HUDEP-2 (cell line): Measurements from ENCODE around the gene ZNF664.

Source experiments
- DNase-seq, 76 experiments: peaks; one replicate each; lab custom pipeline; 2025; ENCODE audit not compliant: unreplicated experiment in 76 of 76; lab: John Stamatoyannopoulos, UW

Gene ZNF664

DNA sequence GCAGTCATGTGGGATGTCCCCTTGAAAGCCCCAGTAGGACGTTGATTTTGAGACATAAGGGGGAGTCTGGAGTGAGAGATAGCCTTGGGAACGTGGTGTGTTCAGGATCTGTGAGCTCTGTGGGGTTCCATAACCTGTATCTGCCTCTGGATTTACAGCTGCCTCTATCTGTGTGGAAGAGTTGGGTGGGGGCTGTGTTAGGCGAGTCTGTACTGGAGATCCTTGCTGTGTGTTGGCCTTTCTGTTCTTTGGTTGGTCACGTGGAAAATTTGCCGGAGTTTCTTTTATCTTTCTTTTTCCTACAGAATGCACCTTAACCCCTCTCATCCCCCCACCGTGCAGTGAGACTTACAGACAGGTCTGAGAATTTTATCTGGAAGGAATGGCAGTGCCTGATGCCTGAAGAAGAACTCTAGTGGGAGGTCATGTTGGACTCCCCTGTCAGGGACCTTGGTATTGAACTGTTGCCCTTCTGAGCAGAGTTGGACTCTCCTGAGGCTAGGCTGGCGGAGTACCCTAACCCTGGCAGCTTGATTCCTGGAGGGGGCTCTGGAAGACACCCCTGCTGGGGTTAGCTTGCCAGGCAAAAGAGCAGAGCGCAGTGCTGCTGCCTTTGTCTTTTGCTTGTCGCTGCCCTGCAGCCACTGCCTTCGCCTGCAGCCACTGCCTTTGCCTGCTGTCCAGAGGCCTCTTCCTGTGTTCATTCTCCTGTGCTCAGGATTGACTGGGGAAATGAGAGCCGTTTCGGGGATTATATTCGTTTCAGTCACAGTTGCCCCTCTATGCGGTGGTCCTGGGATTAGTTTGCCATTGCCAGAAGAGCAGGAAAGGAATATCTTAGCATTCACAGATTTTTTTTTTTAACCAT is 34.1 kb downstream of the ZNF664 start:
- no peak for DNase-seq

DNA sequence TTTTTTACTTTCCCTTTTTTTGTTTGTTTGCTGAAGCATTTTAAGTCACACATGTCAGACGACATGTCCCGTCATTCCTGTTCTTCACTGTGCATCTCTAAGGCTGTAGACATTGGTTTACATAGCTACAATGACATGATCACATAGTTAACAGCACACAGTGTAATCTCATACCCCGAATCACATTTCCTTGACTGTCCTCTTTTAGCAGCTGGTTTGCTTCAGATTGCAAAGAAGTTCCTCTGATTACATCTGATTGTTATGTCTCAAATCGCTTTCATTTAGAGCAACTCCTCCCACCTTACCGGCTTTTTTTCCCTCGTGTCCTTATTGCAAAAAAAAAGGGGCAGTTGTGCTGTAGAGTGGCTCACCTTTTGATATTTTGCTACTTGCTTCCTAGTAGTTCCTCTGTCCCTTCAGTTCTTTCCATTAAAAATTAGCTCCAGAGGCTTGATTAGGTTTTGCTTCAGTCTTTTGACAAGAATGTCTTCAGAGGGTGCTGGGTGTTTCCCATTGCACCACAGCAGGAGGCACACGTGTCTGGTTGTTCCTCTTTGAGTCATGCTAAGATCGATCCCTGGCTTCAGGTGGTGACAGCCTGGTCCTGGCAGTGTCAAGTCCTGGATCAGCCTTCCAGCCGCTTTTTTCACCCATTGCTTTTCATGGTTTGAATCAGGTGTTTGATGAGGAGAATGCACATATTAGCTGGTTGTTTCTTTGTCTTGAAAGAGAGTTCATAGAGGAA is 35.0 kb downstream of the ZNF664 start:
- no peak for DNase-seq

- DNase-seq, result no peak
Observed at GRCh38 chr12:124008595-124008994, 35.6 kb downstream of the ZNF664 start.

DNA sequence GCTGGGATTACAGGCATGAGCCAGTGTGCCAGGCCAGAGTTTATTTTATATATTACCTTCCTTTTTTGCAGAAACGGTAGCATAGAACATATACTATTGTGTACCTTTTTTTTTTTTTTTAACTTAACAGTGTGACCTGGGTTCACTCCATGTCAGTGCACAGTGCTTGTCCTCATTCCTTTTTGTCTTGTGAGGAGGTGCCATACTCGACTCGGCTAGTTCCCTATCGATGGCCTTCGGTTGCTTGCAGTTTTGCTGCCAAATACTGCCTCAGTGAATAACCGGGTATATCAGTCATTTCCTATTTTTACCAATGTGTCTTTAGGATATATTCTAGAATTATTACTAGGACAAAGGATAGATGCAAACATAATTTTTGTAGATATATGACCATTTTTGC is 36.8 kb downstream of the ZNF664 start:
- DNase-seq, result no peak

DNA sequence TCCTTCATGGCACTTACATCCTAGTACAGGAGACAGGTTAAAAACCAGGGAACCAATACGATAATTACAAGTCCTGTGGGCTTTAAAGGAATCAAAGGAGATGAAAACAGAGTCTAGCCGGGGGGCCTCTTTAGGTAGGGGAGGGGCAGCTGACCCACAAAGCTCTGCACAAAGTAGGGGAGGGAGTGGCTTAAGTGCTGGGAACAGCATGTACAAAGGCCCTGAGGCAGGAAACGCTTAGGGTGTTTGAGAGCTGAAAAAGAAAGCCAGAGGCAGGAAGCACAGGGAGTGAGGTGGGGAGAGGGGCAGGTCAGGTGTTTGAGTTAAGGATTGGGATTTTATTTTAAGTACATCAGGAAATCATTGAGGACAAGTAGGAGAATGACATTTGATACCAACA is 37.7 kb downstream of the ZNF664 start:
- DNase-seq, result no peak

GRCh38 chr12:124011435-124012115 is 38.6 kb downstream of the ZNF664 start:
- DNase-seq, result no peak

- DNase-seq, result no peak
Observed at GRCh38 chr12:124013073-124013472, 40.1 kb downstream of the ZNF664 start.

DNA sequence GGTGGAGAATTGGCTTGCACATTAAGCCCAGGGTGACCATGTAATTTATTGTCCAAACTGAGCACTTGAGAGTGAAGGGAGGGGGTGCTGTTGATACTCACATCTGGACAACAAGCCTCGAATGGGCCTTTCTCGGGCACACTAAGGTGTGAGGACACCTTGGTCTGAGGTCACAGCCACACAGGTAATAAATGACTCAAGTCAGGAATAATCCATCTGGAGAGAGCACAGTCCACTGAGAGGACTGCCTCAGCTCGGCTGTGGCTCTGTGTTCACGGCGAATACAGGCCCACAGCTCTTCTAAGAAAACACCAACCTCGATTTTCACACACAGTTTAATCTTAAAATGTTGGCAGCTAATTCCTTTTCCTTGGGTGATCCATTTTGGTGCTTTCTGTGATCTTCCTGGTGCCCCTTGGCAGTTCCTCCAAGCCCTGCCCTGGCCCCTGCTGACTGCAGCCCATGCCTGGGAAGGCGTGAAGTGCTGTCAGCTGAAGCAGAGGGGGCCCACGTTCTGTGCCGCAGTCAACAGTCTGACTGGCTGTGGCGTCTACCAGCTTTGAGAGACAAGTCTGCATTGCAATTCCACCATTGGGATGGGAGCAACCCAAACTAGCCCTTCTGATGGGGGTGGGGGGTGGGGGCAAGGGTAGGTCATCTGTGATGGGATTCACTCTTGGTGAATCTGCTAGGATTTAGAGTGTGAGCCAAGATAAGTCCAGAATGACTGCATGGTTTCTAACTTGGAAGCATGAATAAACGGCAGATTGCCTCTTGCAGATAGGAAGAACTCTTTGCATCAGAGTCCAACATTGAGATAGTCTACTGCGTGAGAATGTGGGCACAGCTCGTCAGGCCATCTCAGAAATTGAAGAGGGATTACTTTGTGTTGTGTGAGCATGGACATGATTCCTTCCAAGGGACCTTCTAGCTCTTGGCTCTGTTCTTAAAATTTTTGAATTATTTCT is 42.8 kb downstream of the ZNF664 start:
- DNase-seq, result no peak

GRCh38 chr12:124017064-124017463 is 44.0 kb downstream of the ZNF664 start:
- DNase-seq, result no peak

GRCh38 chr12:124018539-124018938 is 45.5 kb downstream of the ZNF664 start:
- no peak for DNase-seq

DNA sequence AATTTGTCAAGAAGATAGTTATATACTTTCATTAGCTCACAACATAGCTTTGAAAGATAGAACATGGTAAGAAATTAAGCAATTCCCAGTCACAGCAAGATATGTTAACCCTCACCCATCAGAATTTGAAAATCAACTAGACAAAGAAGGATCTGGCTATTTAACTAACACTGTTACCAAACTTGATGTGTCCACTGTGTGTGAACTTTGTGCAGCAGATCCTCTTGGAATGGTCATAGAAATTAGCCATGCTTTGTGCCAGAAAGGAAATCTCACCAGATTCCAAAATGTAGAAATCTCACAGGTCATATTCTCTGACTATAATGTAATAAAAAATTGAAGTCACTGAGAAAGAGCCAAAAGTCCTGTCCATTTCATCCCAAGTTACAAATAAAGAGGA is 46.1 kb downstream of the ZNF664 start:
- no peak for DNase-seq

DNA sequence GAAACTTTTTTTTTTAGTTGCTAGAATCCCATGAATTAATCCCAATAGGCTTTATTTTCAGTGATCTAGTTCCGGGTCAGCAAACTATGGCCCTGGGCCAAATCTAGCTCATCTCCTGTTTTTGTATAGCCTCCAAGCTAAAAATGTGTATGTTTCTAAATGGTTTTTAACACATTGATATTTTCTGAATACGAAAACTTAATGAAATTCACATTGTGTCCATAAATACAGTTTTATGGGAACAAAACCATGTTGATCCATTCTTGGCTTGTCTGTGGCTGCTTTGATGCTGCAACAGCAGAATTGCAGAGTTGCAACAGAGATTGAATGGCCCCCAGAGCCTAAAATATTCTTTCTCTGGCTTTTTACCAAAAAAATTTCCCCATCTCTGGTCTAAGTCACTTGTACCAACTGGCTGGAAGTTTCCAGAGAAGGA is 47.5 kb downstream of the ZNF664 start:
- no peak for DNase-seq

- DNase-seq, result no peak
Observed at GRCh38 chr12:124021007-124021406, 48.0 kb downstream of the ZNF664 start.

DNA sequence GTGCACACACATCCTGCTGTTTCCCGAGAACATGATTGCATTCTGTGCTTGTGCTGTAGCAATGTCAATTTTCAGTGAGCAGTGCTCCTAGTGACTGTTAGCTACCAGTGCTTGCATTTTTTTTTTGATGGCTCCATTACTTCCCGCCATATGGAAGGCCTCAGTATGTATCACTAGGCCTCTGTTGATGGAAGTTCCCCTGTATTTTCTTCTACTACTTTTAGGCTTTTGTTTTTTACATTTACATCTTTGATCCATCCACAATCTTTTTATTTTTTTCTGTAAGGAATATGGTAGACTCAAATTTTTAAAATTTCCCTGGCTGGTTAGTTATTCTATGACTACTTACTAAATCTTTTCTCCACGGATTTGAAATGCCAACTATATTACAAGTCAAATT is 49.1 kb downstream of the ZNF664 start:
- no peak for DNase-seq

- peak in 30 of 76 experiments; percentile 3 to 45 (median 20) for DNase-seq
Observed at GRCh38 chr12:124024263-124024678, 51.3 kb downstream of the ZNF664 start.

DNA sequence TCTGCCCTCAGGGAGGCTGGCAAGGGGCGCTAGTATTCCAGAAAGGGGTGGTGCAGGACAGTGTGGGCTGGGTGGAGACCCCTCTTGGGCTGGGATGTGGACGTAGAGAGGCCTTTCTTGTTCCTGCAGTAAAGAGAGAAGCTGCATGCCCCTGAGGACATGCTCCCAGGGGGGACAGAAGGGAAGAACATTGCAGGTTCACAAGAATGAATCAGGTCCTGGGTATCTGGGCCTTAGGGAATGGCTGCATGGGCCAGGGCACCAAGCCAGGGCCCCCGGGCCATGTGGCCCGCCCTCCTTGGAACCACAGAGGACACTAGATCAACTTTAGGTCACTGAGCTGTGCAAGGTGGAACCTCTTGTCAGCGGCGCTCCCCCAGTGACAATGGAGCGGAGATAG is 51.8 kb downstream of the ZNF664 start:
- DNase-seq, result no peak

- no peak for DNase-seq
Observed at GRCh38 chr12:124025661-124026060, 52.6 kb downstream of the ZNF664 start.

- DNase-seq, result peak in 18 of 76 experiments; percentile 4 to 46 (median 13)
Observed at GRCh38 chr12:124026755-124027745, 54.0 kb downstream of the ZNF664 start.
